Activated naive CD4-positive, alpha-beta T cell treated with anti-CD3 and anti-CD28 coated beads, Interleukin-2, amount 10 ng/mL, durations not matched to agents 7 days and 5 days (primary cell): ENCODE results near the gene OR10T2.
"Not testable (repeated sequence)": the region's sequence is repeated elsewhere in the genome, so short reads cannot be mapped to it uniquely, and the experiment has no call there.

Experiments
- CTCF ChIA-PET: fragments of 350-600 bp; sonication (Branson Sonifier 250); formaldehyde crosslinking; loops from one replicate; lab custom pipeline; 2021; ENCODE audit warnings: antibody characterized with exemption; lab: Charles Lee
- DNase-seq: peaks from one replicate; pipeline ENCODE4 v3.0.0-alpha.2; 2020
- H3K27ac Mint-ChIP-seq: one replicate; pipeline ENCODE4 v1.8.0; 2021; ENCODE audit warnings: mild to moderate bottlenecking, moderate library complexity, mixed read lengths
- H3K27me3 Mint-ChIP-seq: one replicate; pipeline ENCODE4 v1.8.0; 2021; ENCODE audit warnings: mild to moderate bottlenecking, mixed read lengths
- H3K36me3 Mint-ChIP-seq: one replicate; pipeline ENCODE4 v1.8.0; 2021; ENCODE audit warnings: mixed read lengths
- H3K4me1 Mint-ChIP-seq: one replicate; pipeline ENCODE4 v1.8.0; 2021; ENCODE audit warnings: mixed read lengths
- H3K4me3 Mint-ChIP-seq: one replicate; pipeline ENCODE4 v1.8.0; 2021; ENCODE audit warnings: mild to moderate bottlenecking, moderate library complexity, mixed read lengths
- H3K9me3 Mint-ChIP-seq: one replicate; pipeline ENCODE4 v1.8.0; 2021; ENCODE audit warnings: mixed read lengths

OR10T2 gene, protein sequence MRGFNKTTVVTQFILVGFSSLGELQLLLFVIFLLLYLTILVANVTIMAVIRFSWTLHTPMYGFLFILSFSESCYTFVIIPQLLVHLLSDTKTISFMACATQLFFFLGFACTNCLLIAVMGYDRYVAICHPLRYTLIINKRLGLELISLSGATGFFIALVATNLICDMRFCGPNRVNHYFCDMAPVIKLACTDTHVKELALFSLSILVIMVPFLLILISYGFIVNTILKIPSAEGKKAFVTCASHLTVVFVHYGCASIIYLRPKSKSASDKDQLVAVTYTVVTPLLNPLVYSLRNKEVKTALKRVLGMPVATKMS

DNA sequence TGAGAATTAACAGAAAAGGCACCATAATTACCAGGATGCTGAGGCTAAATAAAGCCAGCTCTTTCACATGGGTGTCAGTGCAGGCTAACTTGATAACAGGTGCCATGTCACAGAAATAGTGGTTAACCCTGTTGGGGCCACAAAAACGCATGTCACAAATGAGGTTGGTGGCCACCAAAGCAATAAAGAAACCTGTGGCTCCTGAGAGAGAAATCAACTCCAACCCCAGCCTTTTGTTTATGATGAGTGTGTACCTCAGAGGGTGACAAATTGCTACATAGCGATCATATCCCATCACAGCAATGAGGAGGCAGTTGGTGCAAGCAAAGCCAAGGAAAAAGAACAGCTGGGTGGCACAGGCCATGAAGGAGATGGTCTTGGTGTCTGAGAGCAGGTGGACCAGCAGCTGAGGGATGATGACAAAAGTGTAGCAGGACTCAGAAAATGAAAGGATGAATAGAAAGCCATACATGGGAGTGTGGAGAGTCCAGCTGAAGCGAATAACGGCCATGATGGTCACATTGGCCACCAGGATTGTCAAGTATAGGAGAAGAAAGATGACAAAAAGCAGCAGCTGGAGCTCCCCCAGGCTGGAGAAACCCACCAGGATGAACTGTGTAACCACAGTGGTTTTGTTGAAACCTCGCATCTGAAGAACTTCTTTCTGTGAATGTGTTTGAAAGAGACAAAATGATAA is at the start of gene OR10T2:
OR10T2 (minus strand) TSS at position 649 of the 697 bp plus-strand sequence; CDS start at position 649, 0 bp downstream.
- CTCF ChIA-PET = no interaction called here
- H3K27ac Mint-ChIP-seq = no peak within 1 kb of the TSS
- H3K4me1 Mint-ChIP-seq = no peaks in the 10 kb centered on the region
- H3K27me3 Mint-ChIP-seq = peaks cover 12% of the 10 kb centered on the region
- DNase-seq = no peak
- H3K4me3 Mint-ChIP-seq = no peak within 1 kb of the TSS
- no peaks in the 10 kb centered on the region for H3K9me3 Mint-ChIP-seq
- H3K36me3 Mint-ChIP-seq = no peaks in the 10 kb centered on the region

DNA sequence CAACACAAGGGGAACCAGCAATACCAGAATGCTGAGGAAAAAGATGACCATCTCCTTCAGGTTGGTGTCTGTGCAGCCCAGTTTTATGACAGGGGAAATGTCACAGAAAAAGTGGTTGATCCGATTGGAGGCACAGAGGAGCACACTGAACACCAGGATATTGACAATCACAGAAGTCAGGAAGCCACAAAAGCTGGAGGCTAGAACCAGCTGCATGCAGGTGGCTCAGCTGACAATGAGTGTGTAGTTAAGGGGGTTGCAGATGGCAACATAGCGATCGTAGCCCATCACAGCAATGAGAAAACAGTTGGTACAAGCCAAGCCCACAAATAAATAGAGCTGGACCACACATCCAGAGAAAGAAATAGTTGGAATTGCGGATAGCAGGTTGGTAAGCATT is 46.1 kb upstream of the OR10T2 start:
- no peaks in the 10 kb centered on the region for H3K36me3 Mint-ChIP-seq
- no peak for DNase-seq
- peaks cover 4% of the 10 kb centered on the region for H3K27me3 Mint-ChIP-seq
- H3K4me3 Mint-ChIP-seq = no peak overlapping the region
- CTCF ChIA-PET = no interaction called here
- H3K27ac Mint-ChIP-seq = no peak overlapping the region
- H3K4me1 Mint-ChIP-seq = no peaks in the 10 kb centered on the region
- no peaks in the 10 kb centered on the region for H3K9me3 Mint-ChIP-seq

DNA sequence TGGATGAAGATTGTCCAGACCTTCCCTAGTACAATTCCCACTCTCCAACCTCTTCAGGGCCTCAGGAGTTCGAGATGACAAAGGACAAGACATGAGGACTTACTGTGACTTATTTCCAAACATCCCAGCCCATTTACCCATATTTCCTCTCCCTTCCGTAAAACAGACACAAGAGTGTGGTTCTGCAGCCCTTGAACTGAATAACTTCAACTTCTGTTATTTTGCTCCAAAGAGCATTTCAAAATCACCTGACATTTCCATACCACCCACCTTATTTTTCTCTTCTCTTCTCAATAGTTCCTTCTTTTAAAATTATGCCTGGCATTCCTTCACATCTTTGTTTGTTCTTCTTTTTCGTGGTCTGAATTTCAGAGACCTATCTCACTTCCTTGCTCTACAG is 35.5 kb upstream of the OR10T2 start:
- Mint-ChIP-seq H3K27me3 (no peaks in the 10 kb centered on the region), H3K4me3 (no peak overlapping the region), H3K27ac (no peak overlapping the region), H3K4me1 (no peaks in the 10 kb centered on the region), H3K9me3 (no peaks in the 10 kb centered on the region), H3K36me3 (no peaks in the 10 kb centered on the region)
- no peak for DNase-seq
- CTCF ChIA-PET = no interaction called here

DNA sequence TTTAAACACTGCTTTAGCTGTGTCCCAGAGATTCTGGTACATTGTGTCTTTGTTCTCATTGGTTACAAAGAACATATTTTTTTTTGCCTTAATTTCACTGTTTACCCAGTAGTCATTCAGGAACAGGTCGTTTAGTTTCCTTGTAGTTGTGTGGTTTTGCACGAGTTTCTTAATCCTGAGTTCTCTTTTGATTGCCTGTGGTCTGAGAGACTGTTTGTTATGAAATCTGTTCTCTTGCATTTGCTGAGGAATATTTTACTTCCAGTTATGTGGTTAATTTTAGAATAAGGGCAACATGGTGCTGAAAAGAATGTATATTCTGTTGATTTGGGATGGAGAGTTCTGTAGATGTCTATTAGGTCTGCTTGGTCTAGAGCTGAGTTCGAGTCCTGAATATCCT is 30.9 kb upstream of the OR10T2 start:
- H3K36me3 Mint-ChIP-seq, CTCF ChIA-PET, H3K27me3 Mint-ChIP-seq, H3K27ac Mint-ChIP-seq, H3K4me3 Mint-ChIP-seq, H3K9me3 Mint-ChIP-seq, H3K4me1 Mint-ChIP-seq, DNase-seq: not testable (repeated sequence)

DNA sequence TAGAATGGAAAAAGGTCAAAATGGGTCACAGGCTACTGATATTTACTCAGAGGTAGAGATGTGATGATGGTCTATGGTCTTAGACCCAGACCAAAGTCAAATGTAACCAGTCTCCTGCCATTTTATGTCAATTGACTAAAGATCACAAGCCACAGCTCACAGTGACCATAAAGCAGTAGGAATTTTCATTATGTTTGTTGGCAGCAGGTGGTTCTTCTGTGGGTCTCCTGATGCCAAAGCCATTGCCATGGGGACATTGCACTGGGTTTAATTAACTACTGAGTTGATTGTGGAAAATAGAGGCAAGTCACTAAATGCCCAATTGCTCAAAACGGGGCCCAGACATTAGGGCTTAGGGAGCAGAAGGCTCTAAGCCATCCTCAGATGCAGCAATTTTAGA is 26.9 kb upstream of the OR10T2 start, which contains the start of gene OR10K2:
OR10K2 (minus strand) TSS at position 101 of the 400 bp plus-strand sequence. CDS start 5,371 bp downstream, outside the sequence.
- no peaks in the 10 kb centered on the region for H3K27me3 Mint-ChIP-seq
- no peaks in the 10 kb centered on the region for H3K4me1 Mint-ChIP-seq
- no peak for DNase-seq
- H3K4me3 Mint-ChIP-seq = no peak within 1 kb of the TSS
- H3K9me3 Mint-ChIP-seq = no peaks in the 10 kb centered on the region
- no peak within 1 kb of the TSS for H3K27ac Mint-ChIP-seq
- CTCF ChIA-PET = no interaction called here
- H3K36me3 Mint-ChIP-seq = no peaks in the 10 kb centered on the region

DNA sequence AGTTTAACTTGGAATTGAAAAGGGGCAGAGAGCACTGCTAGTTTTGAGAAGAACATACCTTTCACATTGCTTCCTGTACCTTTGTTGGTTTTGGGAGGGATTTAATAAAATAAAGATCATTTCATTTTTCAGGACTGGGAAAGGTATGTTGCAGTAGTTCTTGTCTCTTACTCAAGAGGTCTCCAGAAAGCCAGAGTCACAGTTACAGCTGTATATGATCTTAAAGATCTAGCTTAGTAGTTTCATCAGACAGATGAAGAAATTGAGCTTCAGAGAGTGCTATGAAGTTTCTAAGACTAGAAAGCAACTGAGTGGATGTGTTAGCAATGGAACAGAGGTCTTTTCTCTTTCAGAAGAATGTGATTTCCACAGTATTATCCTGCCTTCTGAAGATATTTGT is 25.8 kb upstream of the OR10T2 start:
- Mint-ChIP-seq H3K4me1 (no peaks in the 10 kb centered on the region), H3K27me3 (no peaks in the 10 kb centered on the region), H3K27ac (no peak overlapping the region), H3K36me3 (no peaks in the 10 kb centered on the region), H3K4me3 (no peak overlapping the region), H3K9me3 (no peaks in the 10 kb centered on the region)
- CTCF ChIA-PET = no interaction called here
- DNase-seq = no peak

DNA sequence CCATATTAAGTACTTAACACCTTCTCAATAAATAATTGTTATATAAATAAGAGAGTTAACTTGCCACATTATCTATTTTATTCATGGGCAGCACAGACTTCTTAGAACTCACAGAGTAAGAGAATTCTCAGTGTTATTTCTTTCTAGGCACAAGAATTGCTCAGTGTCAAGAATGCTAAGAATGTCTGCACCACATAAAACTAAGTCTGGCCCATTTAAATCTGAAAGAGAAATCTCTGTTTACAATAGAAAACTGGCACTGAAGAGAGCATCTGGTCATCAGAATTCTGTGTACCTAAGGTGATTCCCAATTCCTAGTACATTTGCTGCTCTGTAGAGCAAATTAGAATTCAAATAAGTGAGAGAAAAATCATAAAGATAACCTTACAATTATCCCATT is 22.9 kb upstream of the OR10T2 start:
- no peaks in the 10 kb centered on the region for H3K9me3 Mint-ChIP-seq
- CTCF ChIA-PET = no interaction called here
- no peak for DNase-seq
- no peaks in the 10 kb centered on the region for H3K27me3 Mint-ChIP-seq
- no peaks in the 10 kb centered on the region for H3K4me1 Mint-ChIP-seq
- H3K4me3 Mint-ChIP-seq = no peak overlapping the region
- H3K36me3 Mint-ChIP-seq = no peaks in the 10 kb centered on the region
- no peak overlapping the region for H3K27ac Mint-ChIP-seq

DNA sequence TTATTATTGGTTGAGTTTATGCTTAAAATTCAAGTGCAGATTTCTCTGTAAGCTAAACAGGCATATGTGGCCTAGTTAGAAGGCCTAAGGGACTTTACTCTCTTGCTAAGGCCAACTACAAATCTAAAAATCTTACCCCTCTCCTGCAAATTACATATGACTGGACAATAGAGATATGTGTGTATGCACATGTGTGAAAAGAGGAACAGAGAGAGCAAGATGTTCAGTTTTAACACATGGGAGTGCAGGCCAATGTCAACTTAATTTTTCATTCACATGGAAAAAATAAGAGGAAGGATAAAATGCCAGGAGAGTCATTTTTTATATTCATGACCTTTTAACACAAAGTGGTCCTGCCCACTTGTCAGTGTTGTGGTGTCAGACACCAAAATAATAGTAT is 18.3 kb upstream of the OR10T2 start:
- Mint-ChIP-seq H3K4me3 (no peak overlapping the region), H3K36me3 (no peaks in the 10 kb centered on the region), H3K27ac (no peak overlapping the region), H3K4me1 (no peaks in the 10 kb centered on the region), H3K9me3 (no peaks in the 10 kb centered on the region), H3K27me3 (no peaks in the 10 kb centered on the region)
- CTCF ChIA-PET = no interaction called here
- no peak for DNase-seq

DNA sequence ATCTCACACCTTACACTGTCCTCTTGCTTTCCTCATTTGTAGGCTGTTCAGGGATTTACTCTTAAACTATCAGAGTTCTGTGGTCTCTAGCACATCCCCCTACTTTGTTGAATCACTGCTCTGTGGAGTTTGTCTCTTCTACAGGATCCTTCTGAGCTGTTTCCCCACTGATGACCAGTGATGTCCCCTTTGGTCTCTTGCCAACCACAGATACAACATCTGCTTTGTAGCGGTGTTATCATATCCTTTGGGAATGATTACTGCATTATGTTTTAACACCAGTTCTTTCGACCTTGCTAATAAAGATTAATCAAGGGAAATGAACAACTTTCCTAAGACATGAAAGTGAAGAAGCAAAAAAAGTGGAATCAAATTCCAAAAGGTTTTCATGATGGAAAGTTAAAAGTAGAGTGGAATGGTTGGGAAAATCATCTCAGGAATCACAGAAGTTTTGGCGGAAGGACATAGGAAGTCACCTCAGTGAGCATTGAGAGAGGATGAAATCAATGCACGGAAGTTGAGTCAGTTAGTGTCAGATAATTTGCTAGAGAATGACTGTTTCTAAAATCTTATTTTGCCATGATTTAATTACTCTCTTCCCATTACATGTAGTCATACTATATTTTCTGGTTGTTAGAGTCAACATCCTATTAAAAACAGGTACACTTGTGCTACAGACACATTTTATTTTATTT is 15.5 kb upstream of the OR10T2 start:
- Mint-ChIP-seq H3K36me3 (no peaks in the 10 kb centered on the region), H3K4me3 (no peak overlapping the region), H3K27me3 (no peaks in the 10 kb centered on the region), H3K9me3 (no peaks in the 10 kb centered on the region), H3K27ac (no peak overlapping the region), H3K4me1 (no peaks in the 10 kb centered on the region)
- DNase-seq = no peak
- CTCF ChIA-PET = no interaction called here

DNA sequence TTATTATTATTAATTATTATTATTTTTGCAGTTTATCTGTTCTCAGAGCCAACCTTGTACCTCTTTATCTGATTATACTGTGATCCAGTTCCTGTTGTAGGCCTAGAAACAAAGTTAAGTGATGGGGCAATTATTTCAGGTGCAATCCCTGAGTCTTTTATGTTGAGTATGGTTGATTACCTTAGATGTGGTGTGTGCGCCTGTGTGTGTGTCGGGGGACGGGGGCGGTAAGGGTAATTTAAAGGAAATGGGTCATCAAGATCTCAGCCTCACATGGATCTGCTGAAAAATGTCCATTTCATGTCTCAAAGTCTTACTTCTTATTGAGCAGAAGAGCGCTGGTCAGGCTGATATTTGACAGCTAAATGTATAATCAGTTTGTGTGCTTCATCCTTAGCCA is 7.8 kb upstream of the OR10T2 start:
- Mint-ChIP-seq H3K27ac (no peak overlapping the region), H3K4me1 (no peaks in the 10 kb centered on the region), H3K27me3 (no peaks in the 10 kb centered on the region), H3K36me3 (no peaks in the 10 kb centered on the region), H3K4me3 (no peak overlapping the region), H3K9me3 (no peaks in the 10 kb centered on the region)
- CTCF ChIA-PET = no interaction called here
- no peak for DNase-seq

DNA sequence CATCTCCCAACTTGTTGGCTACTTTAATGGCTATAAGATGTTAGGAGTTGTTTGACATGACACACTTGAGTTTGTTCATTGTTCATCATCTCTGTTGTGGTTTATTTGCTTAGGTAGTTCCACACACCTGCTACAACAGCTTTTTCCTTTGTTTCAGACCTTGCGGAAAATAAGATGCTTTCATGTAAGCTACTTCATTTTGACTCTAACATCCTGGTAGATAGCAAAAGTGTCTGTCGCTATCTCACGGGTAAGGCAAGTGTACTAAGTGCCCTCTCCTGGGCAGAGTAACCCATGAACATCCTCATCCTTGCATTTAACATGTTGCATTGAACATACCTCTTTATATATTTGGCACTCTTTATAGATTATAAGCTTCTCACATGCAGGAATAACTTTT is 1.6 kb upstream of the OR10T2 start:
- no peaks in the 10 kb centered on the region for H3K9me3 Mint-ChIP-seq
- no peak overlapping the region for H3K4me3 Mint-ChIP-seq
- CTCF ChIA-PET = no interaction called here
- no peak for DNase-seq
- H3K27ac Mint-ChIP-seq = no peak overlapping the region
- peaks cover 12% of the 10 kb centered on the region for H3K27me3 Mint-ChIP-seq
- H3K4me1 Mint-ChIP-seq = no peaks in the 10 kb centered on the region
- no peaks in the 10 kb centered on the region for H3K36me3 Mint-ChIP-seq

DNA sequence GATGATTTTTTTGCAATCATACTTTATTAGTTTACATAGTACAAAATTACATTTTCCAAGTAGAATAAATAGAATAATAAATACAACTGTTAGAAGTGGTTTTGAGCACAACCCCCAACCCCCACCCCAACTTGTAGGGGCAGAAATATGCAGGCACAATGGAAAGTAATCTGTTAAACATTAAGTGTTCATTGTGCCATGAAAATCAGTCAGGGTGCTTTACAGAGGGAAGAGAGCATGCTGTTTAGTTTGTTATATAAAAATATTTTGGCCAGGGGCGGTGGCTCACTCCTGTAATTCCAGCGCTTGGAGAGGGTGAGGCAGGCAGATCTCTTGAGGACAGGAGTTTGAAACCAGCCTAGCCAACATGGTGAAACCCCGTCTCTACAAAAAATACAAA is 2.6 kb downstream of the OR10T2 start:
- Mint-ChIP-seq H3K27ac (no peak overlapping the region), H3K36me3 (no peaks in the 10 kb centered on the region), H3K4me3 (no peak overlapping the region), H3K4me1 (no peaks in the 10 kb centered on the region), H3K27me3 (peaks cover 12% of the 10 kb centered on the region), H3K9me3 (no peaks in the 10 kb centered on the region)
- CTCF ChIA-PET = no interaction called here
- DNase-seq = no peak

DNA sequence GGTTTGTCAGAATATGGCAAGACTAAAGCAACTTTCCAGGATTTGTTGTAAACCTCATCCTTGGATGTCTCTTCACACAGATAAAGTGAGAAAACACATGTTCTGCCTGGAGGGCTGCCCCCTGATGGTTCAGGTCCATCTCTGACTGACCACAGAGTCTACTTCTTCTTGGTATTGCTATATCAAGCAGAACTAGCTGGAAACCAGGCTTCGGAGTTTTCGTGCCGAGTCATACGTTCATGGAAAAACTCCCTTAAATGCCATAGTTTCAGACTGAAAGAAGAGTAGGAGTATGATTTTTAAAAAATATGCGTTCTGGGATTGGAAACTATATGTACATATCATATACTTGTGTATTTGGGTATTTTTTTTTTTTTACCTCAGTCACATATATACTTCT is 5.8 kb downstream of the OR10T2 start:
- Mint-ChIP-seq H3K9me3 (no peaks in the 10 kb centered on the region), H3K36me3 (no peaks in the 10 kb centered on the region), H3K27me3 (peaks cover 2% of the 10 kb centered on the region), H3K4me1 (no peaks in the 10 kb centered on the region), H3K4me3 (no peak overlapping the region), H3K27ac (no peak overlapping the region)
- CTCF ChIA-PET = no interaction called here
- no peak for DNase-seq

DNA sequence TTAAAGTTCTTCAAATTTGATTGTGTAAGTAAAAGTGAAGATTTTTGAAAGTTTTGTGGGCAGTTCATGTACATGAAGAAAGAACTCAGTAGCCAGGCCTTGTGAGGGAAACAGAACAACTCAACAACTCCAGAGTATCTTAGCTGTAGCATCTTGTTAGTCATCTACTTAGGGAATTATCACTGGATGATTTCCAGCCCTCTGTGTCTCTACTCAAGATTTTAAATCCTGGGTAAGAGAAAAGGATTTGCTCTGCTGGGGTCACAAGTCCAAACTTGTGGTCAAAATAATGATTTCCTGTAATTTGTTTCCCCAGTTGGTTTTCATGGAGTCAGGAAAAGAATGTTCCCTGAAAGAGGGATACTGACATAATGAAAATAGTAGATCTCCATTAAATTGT is 8.2 kb downstream of the OR10T2 start:
- H3K4me1 Mint-ChIP-seq = no peaks in the 10 kb centered on the region
- no peaks in the 10 kb centered on the region for H3K27me3 Mint-ChIP-seq
- CTCF ChIA-PET = no interaction called here
- no peak overlapping the region for H3K4me3 Mint-ChIP-seq
- no peak for DNase-seq
- no peak overlapping the region for H3K27ac Mint-ChIP-seq
- H3K9me3 Mint-ChIP-seq = peaks cover 3% of the 10 kb centered on the region
- H3K36me3 Mint-ChIP-seq = no peaks in the 10 kb centered on the region

DNA sequence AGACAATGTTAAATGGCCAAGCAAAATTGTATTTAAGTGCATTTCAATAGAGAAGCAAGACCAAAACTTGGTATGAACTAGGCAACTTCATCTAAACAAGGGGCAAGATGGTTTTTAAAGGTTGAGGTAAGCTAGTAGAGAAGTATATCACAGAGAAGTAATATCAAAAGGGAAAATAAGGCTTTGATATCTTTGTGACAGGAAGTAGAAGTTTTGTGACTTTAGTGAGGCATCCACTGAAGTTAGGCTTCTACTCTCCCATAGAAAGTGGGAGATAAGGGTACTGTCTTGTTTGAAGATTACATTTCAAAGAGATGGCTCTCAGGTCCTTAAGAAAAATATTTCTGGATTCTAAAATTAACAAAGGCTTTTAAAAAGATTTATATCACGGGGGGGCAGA is 8.9 kb downstream of the OR10T2 start:
- H3K9me3 Mint-ChIP-seq = peaks cover 3% of the 10 kb centered on the region
- CTCF ChIA-PET = no interaction called here
- H3K4me3 Mint-ChIP-seq = no peak overlapping the region
- H3K27ac Mint-ChIP-seq = no peak overlapping the region
- no peaks in the 10 kb centered on the region for H3K36me3 Mint-ChIP-seq
- H3K27me3 Mint-ChIP-seq = no peaks in the 10 kb centered on the region
- no peak for DNase-seq
- H3K4me1 Mint-ChIP-seq = no peaks in the 10 kb centered on the region
